HEK293 (cell line): ENCODE results near the gene TP53I11.

Experiments
- CTCF ChIA-PET: fragments of 350-600 bp; formaldehyde crosslinking; extraction: SDS; loops from one replicate; lab custom pipeline; 2021; ENCODE audit warnings: antibody characterized with exemption; lab: Yijun Ruan, JAX
- POLR2A ChIA-PET: fragments of 300-600 bp; formaldehyde crosslinking; extraction: SDS; loops from one replicate; lab custom pipeline; 2020; ENCODE audit warnings: antibody characterized with exemption, inconsistent platforms; lab: Yijun Ruan, JAX
- H3K27ac ChIP-seq: fragments of 200-500 bp; sonication (Bioruptor generic); 2 replicates; pipeline ENCODE4 v1.5.1; 2014; ENCODE audit warnings: low read depth, low read length, control low read depth, inconsistent platforms; ENCODE audit errors: extremely low read depth
- H3K36me3 ChIP-seq, 2 experiments: fragments of 200-500 bp in 1 of 2; sonication (Bioruptor generic) in 1 of 2; 1 replicate in 1 of 2; 2 replicates in 1 of 2; pipeline ENCODE4 v1.5.1; 2014 to 2017; ENCODE audit warnings: inconsistent platforms in 2 of 2, low read length in 2 of 2; ENCODE audit not compliant: control insufficient read depth in 2 of 2, insufficient read depth in 1 of 2
- H3K4me1 ChIP-seq: fragments of 200-500 bp; sonication (Bioruptor generic); 2 replicates; pipeline ENCODE4 v1.5.1; 2014; ENCODE audit warnings: mild to moderate bottlenecking, low read length, inconsistent platforms; ENCODE audit not compliant: control insufficient read depth, insufficient read depth
- H3K4me3 ChIP-seq: 2 replicates; pipeline ENCODE4 v1.5.1; 2011; ENCODE audit warnings: low read depth, mild to moderate bottlenecking, control low read depth, low read length, moderate library complexity
- H3K9me3 ChIP-seq: fragments of 200-500 bp; sonication (Bioruptor generic); 2 replicates; pipeline ENCODE4 v1.5.1; 2014; ENCODE audit warnings: low read depth, low read length, inconsistent platforms; ENCODE audit not compliant: control insufficient read depth, insufficient read depth
- GLIS1 ChIP-seq: fragments of 450-650 bp; formaldehyde crosslinking; IDR thresholded peaks from 2 replicates; pipeline ENCODE4 v1.5.1; 2016; ENCODE audit warnings: missing biosample characterization, missing genetic modification characterization
- HOXC10 ChIP-seq: sonication (generic); formaldehyde crosslinking; IDR thresholded peaks from 2 replicates; pipeline ENCODE4 v1.8.1; 2023; ENCODE audit warnings: mild to moderate bottlenecking, missing genetic modification reagents
- PRDM10 ChIP-seq: fragments of 450-650 bp; formaldehyde crosslinking; IDR thresholded peaks from 2 replicates; pipeline ENCODE4 v1.5.1; 2016; ENCODE audit warnings: missing biosample characterization, missing genetic modification characterization
- ZBTB17 ChIP-seq: fragments of 450-650 bp; formaldehyde crosslinking; IDR thresholded peaks from 2 replicates; pipeline ENCODE4 v1.5.1; 2016; ENCODE audit warnings: missing biosample characterization, missing genetic modification characterization
- ZNF112 ChIP-seq: fragments of 450-650 bp; formaldehyde crosslinking; IDR thresholded peaks from 2 replicates; pipeline ENCODE4 v1.5.0; 2017; ENCODE audit warnings: missing biosample characterization, missing genetic modification characterization
- ZNF596 ChIP-seq: fragments of 450-650 bp; IDR thresholded peaks from 2 replicates; pipeline ENCODE4 v1.5.0; 2018; ENCODE audit warnings: missing biosample characterization, mild to moderate bottlenecking, missing genetic modification characterization, moderate library complexity
- ZNF768 ChIP-seq: fragments of 450-650 bp; formaldehyde crosslinking; IDR thresholded peaks from 2 replicates; pipeline ENCODE4 v1.5.1; 2018; ENCODE audit warnings: missing biosample characterization, mild to moderate bottlenecking, missing genetic modification characterization
- TF ChIP-seq, protein P1 (sequence below): fragments of 450-650 bp; formaldehyde crosslinking; conservative IDR thresholded peaks from 2 replicates; pipeline ENCODE4 v1.5.1; 2016; ENCODE audit warnings: low read depth, missing biosample characterization, missing genetic modification characterization
- TF ChIP-seq, protein P2 (sequence below): fragments of 450-650 bp; formaldehyde crosslinking; IDR thresholded peaks from 2 replicates; pipeline ENCODE4 v1.5.1; 2016; ENCODE audit warnings: missing biosample characterization, missing genetic modification characterization, low read depth

TP53I11 gene

DNA sequence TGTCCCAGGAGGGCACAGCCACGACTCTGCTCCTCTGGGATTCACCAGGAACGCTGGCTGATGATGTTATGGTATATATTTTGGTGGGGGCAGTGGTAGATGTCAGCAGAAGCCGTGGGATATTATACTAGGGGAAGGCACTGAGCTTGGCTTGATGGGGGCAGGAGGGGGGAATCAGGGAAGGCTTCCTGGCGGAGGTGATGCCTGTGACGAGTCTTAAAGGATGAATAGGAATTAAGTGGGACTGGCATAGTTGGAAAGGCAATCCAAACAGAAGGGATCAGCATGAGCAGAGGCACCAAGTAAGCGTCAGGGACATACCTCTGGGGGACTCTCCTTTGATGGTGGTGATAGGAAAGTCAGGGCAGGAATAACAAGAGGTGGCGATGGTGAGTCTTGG is 47.6 kb downstream of the TP53I11 start (continued):
- TF ChIP-seq ZBTB17 (tag by site-specific recombination): no peak
- TF ChIP-seq, protein P1, sequence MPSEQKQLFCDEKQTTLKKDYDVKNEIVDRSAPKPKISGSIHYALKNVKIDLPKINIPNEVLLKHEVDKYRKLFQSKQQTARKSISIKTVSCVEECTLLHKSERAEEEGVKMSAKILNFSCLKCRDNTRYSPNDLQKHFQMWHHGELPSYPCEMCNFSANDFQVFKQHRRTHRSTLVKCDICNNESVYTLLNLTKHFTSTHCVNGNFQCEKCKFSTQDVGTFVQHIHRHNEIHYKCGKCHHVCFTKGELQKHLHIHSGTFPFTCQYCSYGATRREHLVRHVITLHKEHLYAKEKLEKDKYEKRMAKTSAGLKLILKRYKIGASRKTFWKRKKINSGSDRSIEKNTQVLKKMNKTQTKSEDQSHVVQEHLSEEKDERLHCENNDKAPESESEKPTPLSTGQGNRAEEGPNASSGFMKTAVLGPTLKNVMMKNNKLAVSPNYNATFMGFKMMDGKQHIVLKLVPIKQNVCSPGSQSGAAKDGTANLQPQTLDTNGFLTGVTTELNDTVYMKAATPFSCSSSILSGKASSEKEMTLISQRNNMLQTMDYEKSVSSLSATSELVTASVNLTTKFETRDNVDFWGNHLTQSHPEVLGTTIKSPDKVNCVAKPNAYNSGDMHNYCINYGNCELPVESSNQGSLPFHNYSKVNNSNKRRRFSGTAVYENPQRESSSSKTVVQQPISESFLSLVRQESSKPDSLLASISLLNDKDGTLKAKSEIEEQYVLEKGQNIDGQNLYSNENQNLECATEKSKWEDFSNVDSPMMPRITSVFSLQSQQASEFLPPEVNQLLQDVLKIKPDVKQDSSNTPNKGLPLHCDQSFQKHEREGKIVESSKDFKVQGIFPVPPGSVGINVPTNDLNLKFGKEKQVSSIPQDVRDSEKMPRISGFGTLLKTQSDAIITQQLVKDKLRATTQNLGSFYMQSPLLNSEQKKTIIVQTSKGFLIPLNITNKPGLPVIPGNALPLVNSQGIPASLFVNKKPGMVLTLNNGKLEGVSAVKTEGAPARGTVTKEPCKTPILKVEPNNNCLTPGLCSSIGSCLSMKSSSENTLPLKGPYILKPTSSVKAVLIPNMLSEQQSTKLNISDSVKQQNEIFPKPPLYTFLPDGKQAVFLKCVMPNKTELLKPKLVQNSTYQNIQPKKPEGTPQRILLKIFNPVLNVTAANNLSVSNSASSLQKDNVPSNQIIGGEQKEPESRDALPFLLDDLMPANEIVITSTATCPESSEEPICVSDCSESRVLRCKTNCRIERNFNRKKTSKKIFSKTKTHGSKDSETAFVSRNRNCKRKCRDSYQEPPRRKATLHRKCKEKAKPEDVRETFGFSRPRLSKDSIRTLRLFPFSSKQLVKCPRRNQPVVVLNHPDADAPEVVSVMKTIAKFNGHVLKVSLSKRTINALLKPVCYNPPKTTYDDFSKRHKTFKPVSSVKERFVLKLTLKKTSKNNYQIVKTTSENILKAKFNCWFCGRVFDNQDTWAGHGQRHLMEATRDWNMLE (tag by site-specific recombination): no peak
- TF ChIP-seq PRDM10: no peak

DNA sequence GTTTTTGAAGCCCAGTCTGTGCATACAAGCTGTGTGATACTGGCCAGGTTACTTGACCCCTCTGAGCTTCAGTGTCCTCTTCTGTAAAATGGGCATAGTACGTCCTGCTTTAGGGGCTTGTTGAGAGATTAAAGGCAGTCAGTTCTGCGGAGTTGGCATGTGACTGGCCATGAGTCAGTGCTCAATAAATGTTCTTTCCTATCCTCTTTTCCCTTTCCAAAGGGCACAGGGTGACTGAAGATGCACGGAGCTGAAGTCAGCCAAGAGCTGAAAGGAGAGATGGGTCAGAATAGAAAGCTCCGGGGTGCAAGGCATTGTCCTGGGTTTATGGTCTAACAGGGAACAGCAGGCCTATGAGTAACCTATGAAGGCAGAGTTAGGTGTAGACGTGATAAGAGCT is 48.9 kb downstream of the TP53I11 start:
- Histone ChIP-seq H3K27ac (no peak overlapping the region), H3K9me3 (no peaks in the 10 kb centered on the region), H3K4me3 (no peak overlapping the region), H3K36me3 (no peaks in the 10 kb centered on the region), H3K4me1 (no peaks in the 10 kb centered on the region)
- CTCF ChIA-PET: interaction anchor here (1.1 to 1.8 kb wide), 2 partner anchors 9 to 25 kb away, joined by 3 to 9 read pairs; no protein-coding TSS in a partner anchor
- TF ChIP-seq ZNF768 (tag by site-specific recombination): 0 out of 2 replicates have a peak, but pooled peaks have one; percentile 34
- no peak for TF ChIP-seq ZNF112 (tag by site-specific recombination)
- POLR2A ChIA-PET: no interaction called here

GRCh38 chr11:44901120-44901633 is 49.5 kb downstream of the TP53I11 start:
- TF ChIP-seq, protein P2, sequence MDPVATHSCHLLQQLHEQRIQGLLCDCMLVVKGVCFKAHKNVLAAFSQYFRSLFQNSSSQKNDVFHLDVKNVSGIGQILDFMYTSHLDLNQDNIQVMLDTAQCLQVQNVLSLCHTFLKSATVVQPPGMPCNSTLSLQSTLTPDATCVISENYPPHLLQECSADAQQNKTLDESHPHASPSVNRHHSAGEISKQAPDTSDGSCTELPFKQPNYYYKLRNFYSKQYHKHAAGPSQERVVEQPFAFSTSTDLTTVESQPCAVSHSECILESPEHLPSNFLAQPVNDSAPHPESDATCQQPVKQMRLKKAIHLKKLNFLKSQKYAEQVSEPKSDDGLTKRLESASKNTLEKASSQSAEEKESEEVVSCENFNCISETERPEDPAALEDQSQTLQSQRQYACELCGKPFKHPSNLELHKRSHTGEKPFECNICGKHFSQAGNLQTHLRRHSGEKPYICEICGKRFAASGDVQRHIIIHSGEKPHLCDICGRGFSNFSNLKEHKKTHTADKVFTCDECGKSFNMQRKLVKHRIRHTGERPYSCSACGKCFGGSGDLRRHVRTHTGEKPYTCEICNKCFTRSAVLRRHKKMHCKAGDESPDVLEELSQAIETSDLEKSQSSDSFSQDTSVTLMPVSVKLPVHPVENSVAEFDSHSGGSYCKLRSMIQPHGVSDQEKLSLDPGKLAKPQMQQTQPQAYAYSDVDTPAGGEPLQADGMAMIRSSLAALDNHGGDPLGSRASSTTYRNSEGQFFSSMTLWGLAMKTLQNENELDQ (tag by site-specific recombination): no peak
- TF ChIP-seq GLIS1 (tag by site-specific recombination) (peak; percentile 67), HOXC10 (CRISPR knock-in tag) (no peak), ZNF596 (tag by site-specific recombination) (no peak)
- ChIA-PET POLR2A (no interaction called here), CTCF (interaction anchor here (1.1 to 1.8 kb wide), 2 partner anchors 10 to 26 kb away, joined by 3 to 9 read pairs; no protein-coding TSS in a partner anchor)

More at GRCh38 chr11:44901120-44901633, 49.5 kb downstream of the TP53I11 start:
- Histone ChIP-seq H3K9me3 (no peaks in the 10 kb centered on the region), H3K4me3 (no peak overlapping the region), H3K36me3 (no peaks in the 10 kb centered on the region), H3K27ac (no peak overlapping the region), H3K4me1 (no peaks in the 10 kb centered on the region)
